ENCODE data around the gene ARSA. TPM values are rescaled to one million over a fixed set of nuclear protein-coding genes. Genes with fewer than 3 reads are reported as not detected.

ARSA gene
- total and polyA plus RNA-seq, 2 donors (not counting 3 experiments of a cell fraction or from before 2014, with no cell fraction given) = 22.3 to 33.6 TPM

- ChIA-PET CTCF (interaction anchor here (1.1 to 6.1 kb wide), 6 partner anchors 13 to 50 kb away, joined by 3 to 64 read pairs (median 8); partner anchors contain the start of gene ARSA), POLR2A (no interaction called here)
- Histone ChIP-seq H3K9me3 (replicated peaks; ENCODE audit: control insufficient read depth, insufficient read depth, low read length) (no peaks in the 10 kb centered on the region), H3K79me2 (ENCODE audit: control insufficient read depth, insufficient read depth, low read length) (peaks cover 19% of the 10 kb centered on the region), H3K4me2 (ENCODE audit: insufficient read depth, low read length) (no peak overlapping the region), H3K36me3 (ENCODE audit: control insufficient read depth in 2 of 2, extremely low read depth in 1 of 2, insufficient read depth in 2 of 2, low read length in 2 of 2) (peaks cover 0 to 5% of the 10 kb centered on the region in 2 experiments), H3K4me1 (ENCODE audit: control insufficient read depth, extremely low read depth, insufficient read depth, low read length) (peaks cover 20% of the 10 kb centered on the region), H4K20me1 (replicated peaks; ENCODE audit: control insufficient read depth, extremely low read depth, insufficient read depth, low read length) (no peaks in the 10 kb centered on the region), H3K27me3 (ENCODE audit: control insufficient read depth in 2 of 2, insufficient read depth in 2 of 2, low read length in 2 of 2) (no peaks in the 10 kb centered on the region), H3K27ac (ENCODE audit: insufficient read depth, low read depth, low read length) (no peak overlapping the region), H3K4me3 (replicated peaks in 1 of 3; ENCODE audit: insufficient read depth in 1 of 3, low read depth in 1 of 3, low read length in 3 of 3) (no peak overlapping the region), H3K9ac (replicated peaks; ENCODE audit: extremely low read depth, insufficient read depth, low read length) (no peak overlapping the region), H2AFZ (ENCODE audit: low read depth, low read length) (peak overlapping the region; percentile 7), H3K9me1 (replicated peaks; ENCODE audit: control insufficient read depth, extremely low read depth, insufficient read depth, low read length) (no peaks in the 10 kb centered on the region)
- TF ChIP-seq EZH2 (IDR thresholded peaks at IDR 0.05; ENCODE audit: borderline replicate concordance, low read depth, low read length, severe bottlenecking) = no peak
- no peak for TF ChIP-seq JUN (IDR thresholded peaks at IDR 0.05; ENCODE audit: borderline replicate concordance, insufficient read depth, insufficient read length, low read depth)
- TF ChIP-seq, protein P1, sequence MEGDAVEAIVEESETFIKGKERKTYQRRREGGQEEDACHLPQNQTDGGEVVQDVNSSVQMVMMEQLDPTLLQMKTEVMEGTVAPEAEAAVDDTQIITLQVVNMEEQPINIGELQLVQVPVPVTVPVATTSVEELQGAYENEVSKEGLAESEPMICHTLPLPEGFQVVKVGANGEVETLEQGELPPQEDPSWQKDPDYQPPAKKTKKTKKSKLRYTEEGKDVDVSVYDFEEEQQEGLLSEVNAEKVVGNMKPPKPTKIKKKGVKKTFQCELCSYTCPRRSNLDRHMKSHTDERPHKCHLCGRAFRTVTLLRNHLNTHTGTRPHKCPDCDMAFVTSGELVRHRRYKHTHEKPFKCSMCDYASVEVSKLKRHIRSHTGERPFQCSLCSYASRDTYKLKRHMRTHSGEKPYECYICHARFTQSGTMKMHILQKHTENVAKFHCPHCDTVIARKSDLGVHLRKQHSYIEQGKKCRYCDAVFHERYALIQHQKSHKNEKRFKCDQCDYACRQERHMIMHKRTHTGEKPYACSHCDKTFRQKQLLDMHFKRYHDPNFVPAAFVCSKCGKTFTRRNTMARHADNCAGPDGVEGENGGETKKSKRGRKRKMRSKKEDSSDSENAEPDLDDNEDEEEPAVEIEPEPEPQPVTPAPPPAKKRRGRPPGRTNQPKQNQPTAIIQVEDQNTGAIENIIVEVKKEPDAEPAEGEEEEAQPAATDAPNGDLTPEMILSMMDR (IDR thresholded peaks at IDR 0.05; ENCODE audit: extremely low read depth in 1 of 2, insufficient read depth in 1 of 2, low read depth in 1 of 2, low read length in 2 of 2) = no peak
- TF ChIP-seq MYC (IDR thresholded peaks at IDR 0.05; ENCODE audit: low read depth, low read length) = no peak
- no peak for TF ChIP-seq POLR2AphosphoS5 (IDR thresholded peaks at IDR 0.05; ENCODE audit: insufficient read depth, low read depth, low read length)
- no peak for TF ChIP-seq POLR2A (IDR thresholded peaks at IDR 0.05; ENCODE audit: low read depth, low read length)
- TF ChIP-seq GATA2 (IDR thresholded peaks at IDR 0.05; ENCODE audit: insufficient read depth, insufficient read length, low read depth, low read length) = no peak
- no peak for TF ChIP-seq FOS (IDR thresholded peaks at IDR 0.05; ENCODE audit: borderline replicate concordance, insufficient read depth, low read length)
- TF ChIP-seq MAX (IDR thresholded peaks at IDR 0.05; ENCODE audit: insufficient read depth, insufficient read length) = no peak
- no TSS peak for BruUV-seq (replicated peaks)
- dilution Hi-C loops (cut with MboI; ENCODE audit: extremely low pct_ligation_motif_present, low sequenced_read_pairs) (no loop called here), intact Hi-C loops (cut with micrococcal nuclease) (loop anchor here (5.0 kb wide), 1 partner anchor 93 kb away; the partner anchor contains the start of gene CPT1B)
- peak; percentile 32 for DNase-seq (ENCODE audit: low read depth, low spot score)
- FAIRE-seq = no peak
Measured at GRCh38 chr22:50670513-50670912, 42.6 kb upstream of the ARSA start.
